Skeletal muscle cell (primary cell): Measurements from ENCODE around the gene SYNGR1.

ENCODE experiments used
- DNase-seq: peaks from one replicate; pipeline ENCODE4 v3.0.0-alpha.2; 2010; ENCODE audit warnings: low read depth
- H3K4me3 ChIP-seq: 2 replicates; pipeline ENCODE4 v1.5.1; 2011; ENCODE audit warnings: low read depth, mild to moderate bottlenecking, control low read depth, low read length, moderate library complexity

Gene SYNGR1

GRCh38 chr22:39422101-39422500 is 72.3 kb downstream of the SYNGR1 start:
- no peak for DNase-seq
- no peak overlapping the region for H3K4me3 ChIP-seq

DNA sequence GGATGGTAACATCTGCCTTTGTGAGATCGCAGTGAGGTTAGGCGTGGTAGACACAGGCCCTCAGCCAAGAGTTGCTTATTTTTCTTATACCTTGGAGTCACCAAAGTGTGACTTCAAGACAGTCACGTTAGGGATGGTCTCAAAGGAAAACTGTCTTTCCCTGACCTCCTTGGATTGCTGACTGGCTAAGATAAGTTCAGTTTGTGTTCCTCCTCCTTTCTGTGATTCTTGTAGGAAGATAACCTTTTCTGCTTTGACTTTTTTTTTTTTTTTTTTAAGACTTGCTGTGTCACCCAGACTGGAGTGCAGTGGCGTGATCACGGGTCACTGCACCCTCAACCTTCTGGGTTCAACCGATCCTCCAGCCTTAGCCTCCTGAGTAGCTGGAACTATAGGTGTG is 72.9 kb downstream of the SYNGR1 start:
- no peak overlapping the region for H3K4me3 ChIP-seq
- no peak for DNase-seq

- no peak for DNase-seq
- no peak overlapping the region for H3K4me3 ChIP-seq
Measured at GRCh38 chr22:39423976-39424375, 74.2 kb downstream of the SYNGR1 start.

GRCh38 chr22:39426380-39427043 is 76.7 kb downstream of the SYNGR1 start:
- DNase-seq, result no peak
- H3K4me3 ChIP-seq, result no peak overlapping the region

DNA sequence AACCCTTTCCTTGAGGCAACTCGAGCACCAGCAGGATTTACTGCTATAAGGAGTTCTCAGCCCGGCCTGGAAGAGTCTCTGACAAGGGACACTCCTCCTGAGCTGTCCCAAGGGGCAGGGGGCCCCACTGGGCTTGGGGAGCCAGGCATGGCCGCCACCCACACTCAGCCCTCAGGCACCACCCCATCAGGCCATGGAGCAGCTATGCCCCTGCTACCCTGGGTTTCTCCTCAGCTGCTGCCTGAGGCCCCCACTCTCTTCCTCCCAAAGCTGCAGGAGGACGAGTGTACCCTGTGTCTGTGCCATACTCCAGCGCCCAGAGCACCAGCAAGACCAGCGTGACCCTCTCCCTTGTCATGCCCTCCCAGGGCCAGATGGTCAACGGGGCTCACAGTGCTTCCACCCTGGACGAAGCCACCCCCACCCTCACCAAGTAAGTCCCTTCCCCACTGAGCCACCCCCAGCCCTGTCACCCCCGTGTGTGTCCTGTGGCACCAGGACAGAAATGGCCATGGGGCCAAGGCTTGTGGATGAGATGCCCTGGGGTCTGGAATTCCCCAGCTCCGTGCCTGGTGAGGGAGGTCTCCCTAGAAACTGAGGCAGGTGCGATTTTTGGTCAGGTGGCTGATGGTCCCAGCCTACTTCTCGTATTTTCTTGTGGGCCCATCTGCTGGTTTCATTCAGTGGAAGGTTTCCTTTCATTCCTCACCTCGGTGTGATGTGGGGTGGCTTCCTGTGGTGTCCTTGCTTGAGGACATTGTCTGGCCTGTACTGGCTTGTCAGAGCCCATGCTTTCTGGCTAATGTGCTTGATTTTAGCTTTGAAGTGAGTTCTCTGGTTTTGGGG is 78.2 kb downstream of the SYNGR1 start:
- DNase-seq, result no peak
- no peak overlapping the region for H3K4me3 ChIP-seq

GRCh38 chr22:39428597-39429071 is 78.8 kb downstream of the SYNGR1 start:
- H3K4me3 ChIP-seq, result no peak overlapping the region
- no peak for DNase-seq

GRCh38 chr22:39429186-39429585 is 79.4 kb downstream of the SYNGR1 start:
- H3K4me3 ChIP-seq, result no peak overlapping the region
- DNase-seq, result no peak

DNA sequence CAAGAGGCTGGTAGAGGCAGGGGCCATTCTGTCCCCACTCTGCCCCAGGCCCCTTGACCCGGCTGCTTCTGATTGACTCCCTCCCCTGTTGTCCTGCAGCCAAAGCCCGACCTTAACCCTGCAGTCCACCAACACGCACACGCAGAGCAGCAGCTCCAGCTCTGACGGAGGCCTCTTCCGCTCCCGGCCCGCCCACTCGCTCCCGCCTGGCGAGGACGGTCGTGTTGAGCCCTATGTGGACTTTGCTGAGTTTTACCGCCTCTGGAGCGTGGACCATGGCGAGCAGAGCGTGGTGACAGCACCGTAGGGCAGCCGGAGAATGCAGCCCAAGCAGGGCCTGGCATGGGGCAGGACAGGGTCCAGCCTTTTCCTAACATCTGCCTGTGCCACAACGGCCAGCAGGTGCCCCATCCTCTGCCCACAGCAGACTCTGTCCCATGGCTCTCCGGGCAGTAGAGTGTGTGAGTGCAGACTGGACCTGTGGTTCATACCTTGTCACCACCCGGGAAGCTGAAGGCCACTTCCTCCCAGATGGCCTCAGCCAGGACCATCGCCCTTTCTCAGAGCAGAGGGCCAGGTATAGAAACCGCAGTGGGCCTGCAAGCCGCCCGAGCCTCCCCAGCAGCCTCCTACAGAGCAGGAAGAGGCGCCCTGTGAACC is 80.3 kb downstream of the SYNGR1 start:
- H3K4me3 ChIP-seq, result no peak overlapping the region
- DNase-seq, result no peak

GRCh38 chr22:39430576-39431150 is 80.9 kb downstream of the SYNGR1 start:
- no peak for DNase-seq
- no peak overlapping the region for H3K4me3 ChIP-seq

DNA sequence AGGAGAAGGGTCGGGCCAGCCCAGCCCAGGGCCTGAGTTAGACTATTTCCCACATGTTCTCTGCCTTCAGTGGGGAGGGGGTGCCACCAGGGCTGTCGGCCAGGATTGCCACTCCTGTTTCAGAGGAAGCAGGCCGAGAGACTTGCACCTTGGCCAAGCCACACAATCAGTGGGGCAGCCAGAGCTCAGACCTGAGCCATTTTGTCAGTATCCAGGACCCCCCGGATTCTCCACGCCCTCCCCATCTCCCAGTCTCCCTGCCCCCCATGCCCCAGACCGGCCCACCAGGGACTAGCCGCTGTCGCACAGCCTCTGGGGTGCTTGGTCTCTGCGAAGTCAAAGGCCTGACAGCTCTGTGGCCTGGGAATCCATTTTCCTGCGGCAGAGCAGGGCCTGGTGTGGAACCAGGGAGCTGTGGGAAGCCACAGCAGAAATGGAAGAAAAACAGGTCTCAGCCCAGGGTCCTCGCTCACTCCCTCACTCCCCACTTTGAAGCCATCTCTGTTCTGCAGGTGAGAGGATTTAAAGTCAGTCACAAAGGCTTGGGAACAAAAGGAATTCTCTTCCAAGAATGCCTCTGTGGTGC is 81.5 kb downstream of the SYNGR1 start:
- DNase-seq, result no peak
- no peak overlapping the region for H3K4me3 ChIP-seq

DNA sequence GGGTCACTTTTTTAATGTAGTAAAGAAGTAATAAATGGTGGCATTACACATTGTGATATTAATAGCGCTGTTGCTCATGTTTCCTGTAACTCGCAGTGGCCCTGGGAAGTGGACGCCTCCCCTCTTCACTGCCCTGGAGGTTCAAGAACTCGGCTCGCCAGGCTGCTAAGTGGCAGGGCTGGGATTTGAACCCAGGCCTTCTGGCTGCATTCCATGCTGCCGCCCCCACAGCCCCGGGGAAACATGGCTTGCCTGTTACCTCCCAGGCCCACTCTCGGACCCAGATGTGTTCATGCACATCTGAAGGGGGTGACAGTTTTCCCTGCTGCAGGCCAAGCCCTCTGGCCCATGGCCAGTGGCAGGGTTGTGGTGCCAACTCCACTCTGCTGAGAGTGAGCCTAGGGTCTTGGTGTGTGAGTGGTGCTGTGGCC is 82.0 kb downstream of the SYNGR1 start:
- H3K4me3 ChIP-seq, result no peak overlapping the region
- no peak for DNase-seq

GRCh38 chr22:39432361-39432811 is 82.6 kb downstream of the SYNGR1 start:
- H3K4me3 ChIP-seq, result no peak overlapping the region
- DNase-seq, result no peak

DNA sequence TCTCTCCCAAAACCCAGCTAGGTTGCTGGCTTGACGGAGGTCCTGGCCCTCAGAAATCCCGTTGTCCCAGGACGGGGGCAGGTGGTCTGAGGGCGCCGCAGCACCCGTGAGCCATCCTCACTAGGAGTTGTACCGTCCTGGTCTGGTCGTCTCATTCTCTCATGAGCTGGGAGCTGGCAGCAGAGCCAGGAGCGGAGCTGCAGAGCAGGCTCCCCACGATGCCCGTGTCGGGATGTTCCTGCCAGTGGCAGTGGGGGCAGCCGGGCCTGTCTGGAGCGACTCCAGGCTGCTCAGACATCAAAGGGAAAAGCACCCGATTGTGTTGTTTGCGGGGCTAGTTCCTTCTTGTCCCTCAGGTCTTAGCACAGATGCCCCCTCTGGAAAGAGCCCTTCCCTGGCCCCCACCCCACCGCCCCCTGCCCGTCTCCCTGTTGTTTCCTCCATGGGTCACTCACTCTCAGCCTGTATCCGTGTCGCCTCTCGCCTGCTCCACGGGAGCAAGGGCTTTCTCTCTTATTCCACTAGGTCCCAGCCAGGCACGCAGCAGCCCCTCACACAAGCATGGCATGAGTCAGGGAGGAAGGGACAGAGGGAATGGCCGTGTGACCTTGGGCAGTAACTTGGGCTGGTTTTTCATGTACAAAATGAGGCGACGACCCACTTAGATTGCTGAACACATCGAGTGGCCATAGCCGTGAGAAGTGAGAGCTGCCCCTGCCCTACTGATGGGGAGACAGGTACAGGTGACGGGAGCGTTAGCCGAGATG is 83.9 kb downstream of the SYNGR1 start:
- DNase-seq, result no peak
- H3K4me3 ChIP-seq, result no peak overlapping the region

GRCh38 chr22:39434243-39434653 is 84.5 kb downstream of the SYNGR1 start:
- DNase-seq, result no peak
- no peak overlapping the region for H3K4me3 ChIP-seq

DNA sequence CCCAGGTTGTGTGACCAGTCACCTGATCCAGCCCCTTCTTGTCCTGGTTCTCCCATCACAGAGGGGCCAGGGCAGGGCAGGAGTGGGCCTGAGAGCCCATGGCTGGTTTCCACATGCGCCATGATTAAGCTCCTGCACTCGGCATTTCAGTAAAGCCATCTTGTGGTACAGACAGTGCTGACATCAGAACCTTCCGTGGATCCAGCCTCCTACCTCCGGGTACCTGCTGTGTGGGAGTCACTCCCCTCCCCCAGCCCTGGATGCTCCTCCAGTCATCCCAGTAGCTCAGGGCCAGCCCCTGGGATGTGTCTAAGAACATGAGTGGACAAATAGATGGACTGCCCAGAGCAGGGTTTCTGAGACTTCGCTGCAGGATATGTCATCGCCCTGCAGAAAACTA is 84.9 kb downstream of the SYNGR1 start:
- no peak for DNase-seq
- H3K4me3 ChIP-seq, result no peak overlapping the region
